ENCODE measurements around the gene SCO2.
"Not testable (repeated sequence)": the region's sequence is repeated elsewhere in the genome, so short reads cannot be mapped to it uniquely, and the experiment has no call there.

The SCO2 gene

GRCh38 chr22:50550395-50550794, 25.0 kb upstream of the SCO2 start:
- no peak for DNase-seq

- no peak for DNase-seq
Observed at GRCh38 chr22:50548921-50549790, 23.8 kb upstream of the SCO2 start.

GRCh38 chr22:50548040-50548920, 22.9 kb upstream of the SCO2 start:
- no peak for DNase-seq

- no peak for DNase-seq
Observed at GRCh38 chr22:50547263-50547985, 22.0 kb upstream of the SCO2 start.

- no peak for DNase-seq
Observed at GRCh38 chr22:50546326-50547262, 21.2 kb upstream of the SCO2 start.

GRCh38 chr22:50545522-50546325, 20.3 kb upstream of the SCO2 start, which contains the start of gene KLHDC7B:
Gene KLHDC7B (plus strand): TSS chr22:50545899. CDS start chr22:50546244, 345 bp downstream.
- DNase-seq, result no peak

GRCh38 chr22:50544746-50545253, 19.4 kb upstream of the SCO2 start:
- DNase-seq, result no peak

- DNase-seq, result no peak
Observed at GRCh38 chr22:50544078-50544745, 18.8 kb upstream of the SCO2 start.

- no peak for DNase-seq
Observed at GRCh38 chr22:50542416-50542927, 17.1 kb upstream of the SCO2 start.

GRCh38 chr22:50541667-50542026, 16.2 kb upstream of the SCO2 start:
- DNase-seq, result not testable (repeated sequence)

GRCh38 chr22:50540381-50540780, 15.0 kb upstream of the SCO2 start:
- no peak for DNase-seq

- no peak for DNase-seq
Observed at GRCh38 chr22:50537765-50538164, 12.4 kb upstream of the SCO2 start.

- DNase-seq, result no peak
Observed at GRCh38 chr22:50536226-50536625, 10.8 kb upstream of the SCO2 start.

GRCh38 chr22:50535113-50535512, 9.7 kb upstream of the SCO2 start:
- no peak for DNase-seq

GRCh38 chr22:50533856-50534711, 8.7 kb upstream of the SCO2 start:
- not testable (repeated sequence) for DNase-seq

- DNase-seq, result no peak
Observed at GRCh38 chr22:50532824-50533796, 7.7 kb upstream of the SCO2 start.

- DNase-seq, result no peak
Observed at GRCh38 chr22:50531962-50532674, 6.7 kb upstream of the SCO2 start.

Measured in T1000 (cell line).